Neural progenitor cell (in vitro differentiated cells): ENCODE results near the gene DVL2.

Experiments
- EZH2 ChIP-seq: fragments of 200-600 bp; sonication (generic); IDR thresholded peaks from 2 replicates; pipeline ENCODE4 v1.6.1; 2017; ENCODE audit warnings: antibody characterized with exemption, mild to moderate bottlenecking, moderate library complexity
- EZH2phosphoT487 ChIP-seq: fragments of 200-600 bp; sonication (generic); IDR thresholded peaks from 2 replicates; pipeline ENCODE4 v1.6.1; 2017; ENCODE audit warnings: antibody characterized with exemption
- TF ChIP-seq, protein P1 (sequence below): fragments of 200-600 bp; sonication (generic); IDR thresholded peaks from 2 replicates; pipeline ENCODE4 v1.5.1; 2017; ENCODE audit warnings: antibody characterized with exemption, mild to moderate bottlenecking

DNA sequence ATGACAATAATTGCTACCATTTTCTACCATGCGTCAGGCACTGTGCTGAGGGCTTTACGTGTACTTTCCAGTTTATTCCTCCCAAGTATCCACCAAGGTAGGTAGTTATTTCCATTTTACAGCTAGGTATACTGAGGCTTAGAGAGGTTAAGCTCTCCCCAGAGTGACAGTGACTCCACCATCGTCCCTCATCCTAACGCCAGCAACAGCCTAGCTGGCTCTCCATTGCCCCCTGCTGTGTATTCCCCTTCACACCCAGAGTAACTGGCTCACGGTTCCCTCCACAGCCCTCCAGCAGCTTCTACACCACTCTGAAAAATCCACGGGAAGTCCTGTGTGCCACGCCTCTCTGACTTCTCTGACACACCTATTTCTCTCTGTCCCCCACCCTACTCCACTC, 48.1 kb downstream of the DVL2 start:
- TF ChIP-seq, protein P1, sequence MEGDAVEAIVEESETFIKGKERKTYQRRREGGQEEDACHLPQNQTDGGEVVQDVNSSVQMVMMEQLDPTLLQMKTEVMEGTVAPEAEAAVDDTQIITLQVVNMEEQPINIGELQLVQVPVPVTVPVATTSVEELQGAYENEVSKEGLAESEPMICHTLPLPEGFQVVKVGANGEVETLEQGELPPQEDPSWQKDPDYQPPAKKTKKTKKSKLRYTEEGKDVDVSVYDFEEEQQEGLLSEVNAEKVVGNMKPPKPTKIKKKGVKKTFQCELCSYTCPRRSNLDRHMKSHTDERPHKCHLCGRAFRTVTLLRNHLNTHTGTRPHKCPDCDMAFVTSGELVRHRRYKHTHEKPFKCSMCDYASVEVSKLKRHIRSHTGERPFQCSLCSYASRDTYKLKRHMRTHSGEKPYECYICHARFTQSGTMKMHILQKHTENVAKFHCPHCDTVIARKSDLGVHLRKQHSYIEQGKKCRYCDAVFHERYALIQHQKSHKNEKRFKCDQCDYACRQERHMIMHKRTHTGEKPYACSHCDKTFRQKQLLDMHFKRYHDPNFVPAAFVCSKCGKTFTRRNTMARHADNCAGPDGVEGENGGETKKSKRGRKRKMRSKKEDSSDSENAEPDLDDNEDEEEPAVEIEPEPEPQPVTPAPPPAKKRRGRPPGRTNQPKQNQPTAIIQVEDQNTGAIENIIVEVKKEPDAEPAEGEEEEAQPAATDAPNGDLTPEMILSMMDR, result no peak
- TF ChIP-seq EZH2 (no peak), EZH2phosphoT487 (no peak)
